COLO829 (cell line): ENCODE data around the gene DMAP1.
"Not testable (repeated sequence)": the region's sequence is repeated elsewhere in the genome, so short reads cannot be mapped to it uniquely, and the experiment has no call there.

ENCODE experiments used
- DNase-seq: peaks from one replicate; pipeline ENCODE4 v3.0.0; 2012; ENCODE audit warnings: low spot score

The DMAP1 gene

GRCh38 chr1:44213222-44214112 is at the start of gene DMAP1:
Gene DMAP1, plus strand, starts transcription at chr1:44213471. Its CDS starts 283 bp downstream, at chr1:44213754.
- peak; percentile 72 for DNase-seq

- DNase-seq: no peak
These were observed 44.7 kb upstream of the DMAP1 start for GRCh38 chr1:44168520-44169098.

- peak; percentile 12 for DNase-seq
These were observed 42.9 kb upstream of the DMAP1 start for GRCh38 chr1:44170281-44170823.

GRCh38 chr1:44174630-44175029 is 38.6 kb upstream of the DMAP1 start:
- DNase-seq: no peak

GRCh38 chr1:44200336-44200735 is 12.9 kb upstream of the DMAP1 start:
- DNase-seq: no peak

GRCh38 chr1:44206545-44206944 is 6.7 kb upstream of the DMAP1 start:
- not testable (repeated sequence) for DNase-seq

- DNase-seq: no peak
These were observed 5.0 kb upstream of the DMAP1 start for GRCh38 chr1:44208226-44208625.

GRCh38 chr1:44210595-44210994 is 2.7 kb upstream of the DMAP1 start:
- DNase-seq: no peak

GRCh38 chr1:44212355-44213221 is 683 bp upstream of the DMAP1 start:
- no peak for DNase-seq

- DNase-seq: peak; percentile 38
These were observed 4.6 kb downstream of the DMAP1 start for GRCh38 chr1:44217809-44218410.

GRCh38 chr1:44218503-44219300 is 5.4 kb downstream of the DMAP1 start:
- DNase-seq: no peak

GRCh38 chr1:44219301-44219626 is 6.0 kb downstream of the DMAP1 start:
- DNase-seq: no peak

GRCh38 chr1:44220001-44220751 is 6.9 kb downstream of the DMAP1 start:
- DNase-seq: no peak

GRCh38 chr1:44220755-44221154 is 7.5 kb downstream of the DMAP1 start:
- no peak for DNase-seq

GRCh38 chr1:44221769-44222168 is 8.5 kb downstream of the DMAP1 start:
- no peak for DNase-seq

- DNase-seq: no peak
These were observed 9.3 kb downstream of the DMAP1 start for GRCh38 chr1:44222397-44223186.

GRCh38 chr1:44223187-44223610 is 9.9 kb downstream of the DMAP1 start:
- no peak for DNase-seq

GRCh38 chr1:44225761-44226160 is 12.5 kb downstream of the DMAP1 start:
- DNase-seq: no peak

- no peak for DNase-seq
These were observed 13.9 kb downstream of the DMAP1 start for GRCh38 chr1:44227211-44227610.

GRCh38 chr1:44228218-44228617 is 14.9 kb downstream of the DMAP1 start:
- no peak for DNase-seq
